Fibroblast of skin of left quadriceps (primary cell): ENCODE measurements around the gene GALR3.
A peak's percentile ranks its signal among the peaks of the same experiment; 100 is the strongest.

Experiments used
- DNase-seq, 2 experiments: peaks; one replicate each; pipeline ENCODE4 v3.0.0-alpha.2; 2013; ENCODE audit warnings: low read depth in 2 of 2

The GALR3 gene

GRCh38 chr22:37822079-37822833 is 926 bp upstream of the GALR3 start:
- DNase-seq: no peak

- DNase-seq: no peak
These were observed 1.8 kb downstream of the GALR3 start for GRCh38 chr22:37824674-37825641.

- no peak for DNase-seq
These were observed 3.9 kb downstream of the GALR3 start for GRCh38 chr22:37827056-37827455.

GRCh38 chr22:37830093-37830842 is 7.1 kb downstream of the GALR3 start:
- no peak for DNase-seq

- no peak for DNase-seq
These were observed 8.3 kb downstream of the GALR3 start for GRCh38 chr22:37831472-37831871.

- DNase-seq: no peak
These were observed 9.1 kb downstream of the GALR3 start for GRCh38 chr22:37832022-37832857.

- DNase-seq: no peak
These were observed 19.0 kb downstream of the GALR3 start for GRCh38 chr22:37842015-37842793.

- no peak for DNase-seq
These were observed 20.5 kb downstream of the GALR3 start for GRCh38 chr22:37843741-37844089.

- no peak for DNase-seq
These were observed 21.7 kb downstream of the GALR3 start for GRCh38 chr22:37844904-37845329.

GRCh38 chr22:37846433-37846832 is 23.3 kb downstream of the GALR3 start:
- no peak for DNase-seq

- DNase-seq: no peak
These were observed 25.5 kb downstream of the GALR3 start for GRCh38 chr22:37848587-37849088.

GRCh38 chr22:37849089-37849751 is 26.0 kb downstream of the GALR3 start, which contains the start of gene EIF3L:
Gene EIF3L, plus strand, starts transcription at chr22:37849419. Its CDS starts 31 bp downstream, at chr22:37849450.
- DNase-seq: peak; percentile 57 to 62

- no peak for DNase-seq
These were observed 27.6 kb downstream of the GALR3 start for GRCh38 chr22:37850801-37851200.

GRCh38 chr22:37852418-37852817 is 29.2 kb downstream of the GALR3 start:
- no peak for DNase-seq

- DNase-seq: no peak
These were observed 31.8 kb downstream of the GALR3 start for GRCh38 chr22:37854946-37855345.

- no peak for DNase-seq
These were observed 32.3 kb downstream of the GALR3 start for GRCh38 chr22:37855462-37855861.

- DNase-seq: no peak
These were observed 37.7 kb downstream of the GALR3 start for GRCh38 chr22:37860796-37861421.

GRCh38 chr22:37862570-37863325 is 39.6 kb downstream of the GALR3 start:
- DNase-seq: no peak
